ENCODE measurements around the gene SLC5A3.

DNA sequence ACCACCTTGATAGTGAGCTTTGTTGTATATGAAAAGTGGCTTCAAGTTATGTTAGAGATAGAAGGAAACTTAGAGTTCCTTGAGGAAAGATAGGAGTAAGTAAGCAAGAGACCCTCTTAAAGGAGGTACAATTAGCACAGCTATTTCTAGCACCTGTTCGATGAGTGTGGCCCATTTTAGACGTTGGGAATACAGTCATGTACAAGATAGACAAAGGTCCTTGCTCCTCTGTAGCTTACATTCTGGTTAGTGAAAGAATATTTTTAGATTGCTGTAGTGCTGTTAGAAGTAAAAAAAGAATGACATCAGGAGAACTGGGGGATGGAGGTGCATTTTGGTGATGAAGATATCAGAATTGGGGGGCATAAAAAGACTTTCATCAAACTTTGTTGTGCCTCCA, 47.5 kb downstream of the SLC5A3 start:
- TF ChIP-seq POLR2A (IDR thresholded peaks at IDR 0.05): no peak
- no peak for TF ChIP-seq POLR2AphosphoS5 (IDR thresholded peaks at IDR 0.05)
